ENCODE data around the gene TRAF2.
"Not testable (repeated sequence)": the region's sequence is repeated elsewhere in the genome, so short reads cannot be mapped to it uniquely, and the experiment has no call there.

DNA sequence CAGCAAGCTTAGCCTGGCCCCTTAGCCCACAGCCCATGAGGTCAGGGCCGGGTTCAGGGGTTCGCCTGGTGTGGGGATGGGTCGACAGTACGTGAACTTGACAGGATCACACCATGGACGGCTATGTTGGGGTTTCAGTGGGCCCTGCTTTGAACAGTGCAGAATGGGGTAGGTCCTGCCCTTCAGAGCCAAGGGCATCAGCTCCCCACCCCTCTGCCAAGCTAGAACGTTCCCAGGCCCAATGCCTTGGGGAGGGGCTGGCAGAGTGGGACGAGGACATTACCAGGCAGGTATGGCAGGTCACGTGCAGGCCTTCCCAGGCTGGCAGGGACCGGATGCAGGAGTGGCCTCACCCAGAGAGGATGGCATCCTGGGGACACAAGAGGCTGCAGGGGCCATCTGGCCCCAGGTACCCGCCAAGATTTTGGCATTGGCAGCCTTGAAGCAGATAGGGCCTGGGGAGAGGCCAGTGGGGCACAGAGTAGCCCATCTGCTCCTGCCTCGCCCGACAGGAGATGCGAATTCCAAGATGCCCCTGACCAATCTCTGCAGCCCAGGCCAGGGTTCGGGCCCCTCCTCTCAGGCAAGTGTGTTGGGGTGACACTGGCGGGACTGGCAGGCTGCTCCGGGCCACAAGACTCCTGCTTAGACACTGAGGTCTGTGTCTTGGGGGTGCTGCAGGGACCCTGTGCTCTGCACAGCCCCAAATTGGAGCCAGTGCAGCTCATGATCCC is 44.5 kb upstream of the TRAF2 start:
- not testable (repeated sequence) for TF ChIP-seq ZBTB7A (IDR thresholded peaks at IDR 0.05; ENCODE audit: low read depth); EP300 (IDR thresholded peaks at IDR 0.05; ENCODE audit: borderline replicate concordance); FOXM1 (IDR thresholded peaks at IDR 0.05; ENCODE audit: borderline replicate concordance, low read depth); EGR1 (IDR thresholded peaks at IDR 0.05); YY1 (IDR thresholded peaks at IDR 0.05; ENCODE audit: low read depth); REST (IDR thresholded peaks at IDR 0.05; ENCODE audit: low read depth); NFIC (IDR thresholded peaks at IDR 0.05); TEAD4 (IDR thresholded peaks at IDR 0.05); RAD21 (IDR thresholded peaks at IDR 0.05; ENCODE audit: low read depth); TCF12 (IDR thresholded peaks at IDR 0.05; ENCODE audit: low read depth)
- TF ChIP-seq, protein P1, sequence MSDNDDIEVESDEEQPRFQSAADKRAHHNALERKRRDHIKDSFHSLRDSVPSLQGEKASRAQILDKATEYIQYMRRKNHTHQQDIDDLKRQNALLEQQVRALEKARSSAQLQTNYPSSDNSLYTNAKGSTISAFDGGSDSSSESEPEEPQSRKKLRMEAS (IDR thresholded peaks at IDR 0.05) = not testable (repeated sequence)

Data from Ishikawa (cell line).